Activated T-helper 2 cell treated with anti-CD3 and anti-CD28 coated beads, Interferon-gamma antibody, Interleukin-2, Interleukin-4, amounts not matched to agents 10 μg/mL and 5 μg/mL and 100 μg/mL, durations not matched to agents 14 hours and 24 hours and 36 hours (primary cell): Measurements from ENCODE around the gene PPP1R18. TPM values are rescaled to one million over a fixed set of nuclear protein-coding genes. Genes with fewer than 3 reads are reported as not detected.
"Not testable (repeated sequence)": the region's sequence is repeated elsewhere in the genome, so short reads cannot be mapped to it uniquely, and the experiment has no call there.

Source experiments
- DNase-seq: peaks from one replicate; pipeline ENCODE4 v3.0.0; 2021; ENCODE audit warnings: low spot score
- H3K27ac Mint-ChIP-seq: one replicate; pipeline ENCODE4 v1.8.0; 2021; ENCODE audit warnings: mixed read lengths
- H3K27me3 Mint-ChIP-seq: one replicate; pipeline ENCODE4 v1.8.0; 2021; ENCODE audit warnings: low read depth, mixed read lengths
- H3K36me3 Mint-ChIP-seq: one replicate; pipeline ENCODE4 v1.8.0; 2021; ENCODE audit warnings: low read depth, mixed read lengths
- H3K4me1 Mint-ChIP-seq: one replicate; pipeline ENCODE4 v1.8.0; 2021; ENCODE audit warnings: low read depth, mixed read lengths
- H3K4me3 Mint-ChIP-seq: one replicate; pipeline ENCODE4 v1.8.0; 2021; ENCODE audit warnings: low read depth, mild to moderate bottlenecking, moderate library complexity, mixed read lengths
- H3K9me3 Mint-ChIP-seq: one replicate; pipeline ENCODE4 v1.8.0; 2021; ENCODE audit warnings: mixed read lengths
- intact Hi-C: fragments of 100-400 bp; cut with micrococcal nuclease; formaldehyde crosslinking; loops from one replicate; pipeline ENCODE4 v1.15.1; 2023
- total RNA-seq: library from RNA; stranded (reverse); gene quantifications from 2 replicates; pipeline ENCODE4 v1.2.3, GENCODE V29; 2022

Gene PPP1R18
- total RNA-seq, result 137 and 144 TPM in 2 replicates

DNA sequence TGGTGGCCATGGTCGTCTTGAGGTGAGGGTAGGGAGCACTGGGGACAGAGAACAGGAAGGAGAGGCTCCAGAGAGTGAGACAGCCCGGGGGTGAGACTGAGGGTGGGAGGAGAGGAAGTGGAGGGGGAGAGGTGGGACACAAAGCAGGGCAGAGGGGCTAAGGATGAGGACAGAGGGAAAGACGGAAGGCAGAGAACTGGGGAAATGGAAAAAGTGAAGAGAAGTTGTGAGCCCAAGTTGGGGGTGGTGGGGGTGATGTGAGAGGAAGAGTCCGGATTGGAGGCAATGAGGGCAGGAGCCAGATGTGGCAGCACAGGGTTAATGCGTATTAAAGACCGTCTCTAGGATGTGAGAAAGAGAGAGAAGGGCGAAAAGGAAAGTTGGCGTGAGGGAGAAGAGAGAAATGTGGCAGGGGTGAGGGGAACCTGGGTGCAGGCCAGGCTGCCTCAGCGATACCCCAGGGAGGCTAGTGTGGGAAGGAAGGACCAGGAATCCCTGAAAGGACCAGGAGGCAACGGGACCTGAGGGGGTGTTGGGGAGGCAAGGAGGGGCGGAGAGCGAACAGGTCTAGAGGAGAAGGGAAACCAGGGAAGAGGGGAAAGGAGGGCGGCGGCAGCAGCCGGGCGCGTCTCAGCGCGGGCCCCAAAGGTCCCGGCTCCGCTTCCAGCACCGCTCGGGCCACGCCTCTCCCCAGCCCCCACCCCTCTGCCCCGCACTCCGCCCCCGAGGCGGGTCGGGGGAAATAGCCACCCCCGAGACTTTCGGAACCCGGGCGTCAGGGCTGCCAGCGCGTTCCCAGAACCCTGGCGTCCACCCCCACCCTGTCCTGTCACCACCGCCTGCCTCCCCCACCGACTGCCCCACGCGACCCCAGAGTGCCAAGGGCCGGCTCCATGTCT is at the start of gene PPP1R18:
Gene PPP1R18, minus strand, starts transcription at position 637 of the 899 bp plus-strand sequence. Its CDS starts 627 bp downstream, at position 10.
- peaks cover 32% of the 10 kb centered on the region for H3K4me1 Mint-ChIP-seq
- no peaks in the 10 kb centered on the region for H3K27me3 Mint-ChIP-seq
- H3K9me3 Mint-ChIP-seq, result no peaks in the 10 kb centered on the region
- DNase-seq, result peak; percentile 74
- H3K4me3 Mint-ChIP-seq, result peak within 1 kb of the TSS; percentile 97
- peaks cover 54% of the 10 kb centered on the region for H3K36me3 Mint-ChIP-seq
- intact Hi-C loops, result loop anchor here (5.0 kb wide), 2 partner anchors 129 to 966 kb away; partner anchors contain the start of genes BAG6, GNL1 and PRR3
- peak within 1 kb of the TSS; percentile 93 for H3K27ac Mint-ChIP-seq

- peaks cover 89% of the 10 kb centered on the region for H3K36me3 Mint-ChIP-seq
- no peak for DNase-seq
- H3K27ac Mint-ChIP-seq, result peak overlapping the region; percentile 97
- peak overlapping the region; percentile 83 for H3K4me3 Mint-ChIP-seq
- H3K4me1 Mint-ChIP-seq, result peaks cover 71% of the 10 kb centered on the region
- H3K27me3 Mint-ChIP-seq, result no peaks in the 10 kb centered on the region
- intact Hi-C loops, result loop anchor here (2.0 to 5.0 kb wide), 4 partner anchors 53 to 208 kb away; no protein-coding TSS in a partner anchor
- no peaks in the 10 kb centered on the region for H3K9me3 Mint-ChIP-seq
Measured at GRCh38 chr6:30735668-30736314, 49.3 kb upstream of the PPP1R18 start.

DNA sequence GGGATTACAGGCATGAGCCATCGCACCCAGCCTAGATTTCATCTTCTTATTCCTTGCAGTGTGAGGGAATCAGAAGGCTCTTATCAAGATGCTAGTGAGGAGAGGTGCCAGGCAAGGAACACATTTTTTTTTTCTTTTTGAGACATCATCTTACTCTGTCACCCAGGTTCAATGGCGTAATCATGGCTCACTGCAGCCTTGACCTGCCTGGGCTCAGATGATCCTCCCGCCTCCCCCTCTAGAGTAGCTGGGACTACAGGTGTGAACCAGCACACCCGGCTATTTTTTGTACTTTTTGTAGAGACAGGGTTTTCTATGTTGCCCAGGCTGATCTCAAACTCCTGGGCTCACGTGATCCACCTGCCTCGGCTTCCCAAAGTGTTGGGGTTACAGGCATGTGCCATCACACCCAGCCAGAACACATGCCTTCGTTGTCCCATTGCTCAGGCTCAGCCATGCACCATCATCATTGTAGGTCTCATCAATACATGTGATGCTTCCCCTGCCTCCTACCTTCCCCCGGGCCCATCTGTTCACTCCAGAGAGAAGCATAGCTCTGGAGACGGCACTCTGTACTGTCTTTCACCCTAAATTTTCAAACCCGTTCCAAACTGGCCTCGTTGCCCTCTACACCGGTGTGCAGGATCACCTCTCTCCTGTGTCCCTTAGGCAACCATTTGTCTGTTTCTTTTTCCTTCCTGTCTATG is 45.9 kb upstream of the PPP1R18 start:
- Mint-ChIP-seq H3K9me3 (no peaks in the 10 kb centered on the region), H3K36me3 (peaks cover 80% of the 10 kb centered on the region), H3K27ac (no peak overlapping the region), H3K4me3 (no peak overlapping the region), H3K4me1 (peaks cover 50% of the 10 kb centered on the region), H3K27me3 (no peaks in the 10 kb centered on the region)
- intact Hi-C loops, result no loop called here
- DNase-seq, result no peak

GRCh38 chr6:30730601-30731435 is 44.4 kb upstream of the PPP1R18 start:
- Mint-ChIP-seq H3K4me3 (peak overlapping the region; percentile 40), H3K4me1 (peaks cover 37% of the 10 kb centered on the region), H3K9me3 (no peaks in the 10 kb centered on the region), H3K36me3 (peaks cover 80% of the 10 kb centered on the region), H3K27me3 (no peaks in the 10 kb centered on the region), H3K27ac (peak overlapping the region; percentile 69)
- peak; percentile 81 for DNase-seq
- intact Hi-C loops, result no loop called here

- intact Hi-C loops, result no loop called here
- Mint-ChIP-seq H3K9me3 (no peaks in the 10 kb centered on the region), H3K4me1 (peaks cover 45% of the 10 kb centered on the region), H3K27ac (peak overlapping the region; percentile 21), H3K27me3 (no peaks in the 10 kb centered on the region), H3K36me3 (peaks cover 83% of the 10 kb centered on the region), H3K4me3 (no peak overlapping the region)
- DNase-seq, result no peak
Measured at GRCh38 chr6:30727920-30728553, 41.6 kb upstream of the PPP1R18 start.

DNA sequence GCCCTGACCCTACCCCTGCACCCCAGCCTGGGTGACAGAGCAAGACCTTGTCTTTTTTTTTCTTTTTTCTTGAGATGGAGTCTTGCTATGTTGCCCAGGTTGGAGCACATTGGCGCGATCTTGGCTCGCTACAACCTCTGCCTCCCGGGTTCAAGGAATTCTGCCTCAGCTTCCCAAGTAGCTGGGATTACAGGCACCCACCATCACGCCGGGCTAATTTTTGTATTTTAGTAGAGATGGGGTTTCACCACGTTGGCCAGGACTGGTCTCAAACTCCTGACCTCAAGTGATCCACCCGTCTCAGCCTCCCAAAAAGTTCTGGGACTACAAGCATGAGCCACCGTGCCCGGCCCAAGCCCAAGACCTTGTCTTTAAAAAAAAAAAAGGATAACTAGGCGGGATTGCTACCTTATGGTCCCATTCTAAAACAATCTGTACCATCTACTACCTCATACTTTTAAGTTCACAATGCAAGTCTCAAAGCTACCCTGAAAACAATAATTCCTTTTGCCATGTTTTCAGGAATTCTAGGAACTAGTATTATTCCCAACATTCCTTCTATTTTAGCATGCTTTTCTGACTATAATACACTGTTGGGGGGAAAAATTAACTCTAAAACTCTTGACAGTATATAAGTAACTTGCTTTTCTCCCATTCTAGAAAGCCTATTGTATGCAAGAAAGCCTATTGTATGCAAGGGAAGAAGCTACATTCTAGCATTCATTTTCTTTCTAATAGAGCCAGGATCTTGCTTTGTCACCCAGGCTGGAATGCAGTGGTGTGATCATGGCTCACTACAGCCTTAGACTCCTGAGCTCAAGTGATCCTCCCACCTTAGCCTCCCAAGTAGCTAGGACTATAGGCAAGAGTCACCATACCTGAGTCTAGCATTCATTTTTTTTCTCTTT is 40.3 kb upstream of the PPP1R18 start:
- no peaks in the 10 kb centered on the region for H3K27me3 Mint-ChIP-seq
- peaks cover 42% of the 10 kb centered on the region for H3K4me1 Mint-ChIP-seq
- intact Hi-C loops, result no loop called here
- H3K27ac Mint-ChIP-seq, result no peak overlapping the region
- peaks cover 84% of the 10 kb centered on the region for H3K36me3 Mint-ChIP-seq
- H3K4me3 Mint-ChIP-seq, result no peak overlapping the region
- DNase-seq, result no peak
- no peaks in the 10 kb centered on the region for H3K9me3 Mint-ChIP-seq

DNA sequence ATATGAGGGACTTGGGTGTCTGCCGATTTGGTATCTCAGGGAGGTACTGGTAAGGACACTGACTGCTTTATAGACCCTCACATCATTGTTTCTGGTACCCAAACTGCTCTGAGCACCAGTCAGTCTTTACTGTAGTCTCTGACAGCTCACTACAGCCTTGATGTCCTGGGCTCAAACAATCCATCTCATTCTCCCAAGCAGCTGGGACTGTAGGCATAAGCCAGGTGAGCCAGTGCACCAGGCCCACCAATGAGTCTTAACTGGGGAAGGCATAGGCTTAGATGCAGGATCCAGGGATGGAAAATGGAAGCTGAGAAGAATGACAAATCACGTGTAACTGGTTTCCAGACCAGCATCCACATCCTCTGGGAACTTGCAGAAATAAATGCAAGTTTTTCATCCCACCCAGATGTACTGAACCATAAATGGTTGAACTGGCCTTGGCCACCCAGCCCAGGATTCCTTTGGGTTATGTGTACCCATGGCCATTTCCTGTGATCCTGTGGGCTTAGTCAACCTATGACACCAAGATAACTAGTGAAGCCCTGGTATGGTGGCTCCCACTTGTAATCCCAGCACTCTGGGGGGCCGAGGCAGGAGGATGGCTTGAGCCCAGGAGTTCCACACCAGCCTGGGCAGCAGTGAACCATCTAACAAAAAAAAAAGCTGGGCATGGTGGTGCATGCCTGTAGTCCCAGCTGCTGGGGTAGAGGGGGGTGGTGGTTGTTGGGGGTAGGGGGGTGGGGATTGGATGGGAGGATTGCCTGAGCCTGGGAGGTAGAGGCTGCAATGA is 39.5 kb upstream of the PPP1R18 start:
- H3K9me3 Mint-ChIP-seq, result no peaks in the 10 kb centered on the region
- peaks cover 87% of the 10 kb centered on the region for H3K36me3 Mint-ChIP-seq
- no peak for DNase-seq
- H3K27me3 Mint-ChIP-seq, result no peaks in the 10 kb centered on the region
- H3K4me1 Mint-ChIP-seq, result peaks cover 37% of the 10 kb centered on the region
- no peak overlapping the region for H3K4me3 Mint-ChIP-seq
- intact Hi-C loops, result no loop called here
- peak overlapping the region; percentile 55 for H3K27ac Mint-ChIP-seq

GRCh38 chr6:30724906-30725667 is 38.6 kb upstream of the PPP1R18 start:
- H3K9me3 Mint-ChIP-seq, result no peaks in the 10 kb centered on the region
- H3K27me3 Mint-ChIP-seq, result no peaks in the 10 kb centered on the region
- DNase-seq, result no peak
- intact Hi-C loops, result loop anchor here (5.0 kb wide), 2 partner anchors 152 to 238 kb away; partner anchors contain the start of gene HLA-E
- H3K27ac Mint-ChIP-seq, result peak overlapping the region; percentile 57
- peak overlapping the region; percentile 58 for H3K4me3 Mint-ChIP-seq
- H3K36me3 Mint-ChIP-seq, result peaks cover 86% of the 10 kb centered on the region
- peaks cover 29% of the 10 kb centered on the region for H3K4me1 Mint-ChIP-seq

GRCh38 chr6:30723843-30724741 is 37.6 kb upstream of the PPP1R18 start:
- not testable (repeated sequence) for H3K27me3 Mint-ChIP-seq, H3K9me3 Mint-ChIP-seq, DNase-seq
- H3K27ac Mint-ChIP-seq, result peak overlapping the region; percentile 76
- peak overlapping the region; percentile 93 for H3K4me3 Mint-ChIP-seq
- peaks cover 34% of the 10 kb centered on the region for H3K4me1 Mint-ChIP-seq
- intact Hi-C loops, result loop anchor here (5.0 kb wide), 2 partner anchors 153 to 237 kb away; partner anchors contain the start of gene HLA-E
- H3K36me3 Mint-ChIP-seq, result peaks cover 82% of the 10 kb centered on the region
